ENCODE data around the gene NCKAP5.

Gene NCKAP5

DNA sequence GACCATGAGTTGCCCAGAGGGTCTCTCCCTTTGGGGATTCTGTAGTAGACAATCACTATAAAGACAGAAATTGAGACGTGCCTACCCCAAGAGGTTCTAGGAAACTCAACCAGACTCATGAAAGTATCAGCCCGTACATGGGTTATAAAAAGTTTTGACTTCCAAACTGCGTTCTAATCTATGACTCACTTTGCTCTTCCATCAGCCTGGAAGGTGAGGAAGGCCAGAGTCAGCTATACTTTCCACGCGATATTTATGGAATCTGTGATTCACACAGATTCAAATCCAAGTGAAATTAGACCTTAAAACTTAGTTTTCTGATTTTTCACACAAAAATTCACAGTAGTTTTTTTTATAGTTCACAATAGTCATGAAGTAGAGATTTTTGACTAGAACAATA, 890.6 kb downstream of the NCKAP5 start:
- no peak for DNase-seq

DNA sequence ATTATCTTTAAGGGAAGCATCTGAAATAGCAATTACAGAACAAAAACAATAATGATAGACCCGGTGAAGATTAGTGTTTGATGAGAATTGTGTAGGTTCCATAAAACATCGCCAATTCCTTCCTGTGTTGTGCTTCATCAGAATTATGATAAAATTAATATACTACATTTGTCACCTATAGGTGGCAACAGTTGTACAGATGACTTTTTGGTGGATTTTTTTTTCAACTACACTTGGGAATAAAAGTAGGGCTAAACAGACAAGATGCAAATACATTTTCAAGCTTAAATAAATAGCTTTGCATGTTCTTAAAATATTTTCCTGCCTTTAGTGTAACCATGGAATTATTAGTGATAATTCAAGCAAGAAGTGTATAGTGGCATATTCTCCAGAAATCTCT, 891.3 kb downstream of the NCKAP5 start:
- DNase-seq: no peak

DNA sequence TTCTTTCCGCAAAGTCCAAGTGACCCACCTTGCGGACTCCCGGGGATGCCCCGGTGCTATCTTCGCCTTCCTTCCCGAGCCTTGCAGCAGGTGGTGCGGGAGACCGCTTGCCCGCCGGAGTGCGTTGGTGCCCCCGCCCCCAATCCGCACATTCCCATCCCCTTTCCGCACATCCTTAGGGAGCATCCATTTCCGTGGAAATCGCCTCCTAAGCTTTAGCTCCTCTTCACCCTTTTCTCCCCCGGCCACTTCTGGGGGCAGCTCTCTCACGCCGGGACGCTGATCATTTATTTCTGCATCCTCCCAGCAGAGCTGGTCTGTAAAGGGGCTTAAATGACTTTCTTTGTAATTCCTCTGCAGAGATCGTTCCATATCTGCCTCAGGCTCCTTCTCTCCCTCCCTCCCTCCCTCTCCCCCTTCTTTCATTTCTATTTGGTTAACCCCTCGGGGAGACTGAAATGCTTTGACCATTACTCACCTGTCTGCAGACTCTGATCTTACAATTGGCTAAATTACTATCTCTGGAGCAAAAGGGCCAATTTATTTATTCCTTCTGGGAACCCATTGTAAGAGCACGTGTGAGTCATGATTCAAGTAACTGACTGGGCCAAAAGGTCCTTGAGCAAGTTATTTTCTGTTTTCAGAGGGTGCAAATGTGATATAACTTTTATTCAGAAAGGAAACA, 897.0 kb downstream of the NCKAP5 start:
- no peak for DNase-seq

DNA sequence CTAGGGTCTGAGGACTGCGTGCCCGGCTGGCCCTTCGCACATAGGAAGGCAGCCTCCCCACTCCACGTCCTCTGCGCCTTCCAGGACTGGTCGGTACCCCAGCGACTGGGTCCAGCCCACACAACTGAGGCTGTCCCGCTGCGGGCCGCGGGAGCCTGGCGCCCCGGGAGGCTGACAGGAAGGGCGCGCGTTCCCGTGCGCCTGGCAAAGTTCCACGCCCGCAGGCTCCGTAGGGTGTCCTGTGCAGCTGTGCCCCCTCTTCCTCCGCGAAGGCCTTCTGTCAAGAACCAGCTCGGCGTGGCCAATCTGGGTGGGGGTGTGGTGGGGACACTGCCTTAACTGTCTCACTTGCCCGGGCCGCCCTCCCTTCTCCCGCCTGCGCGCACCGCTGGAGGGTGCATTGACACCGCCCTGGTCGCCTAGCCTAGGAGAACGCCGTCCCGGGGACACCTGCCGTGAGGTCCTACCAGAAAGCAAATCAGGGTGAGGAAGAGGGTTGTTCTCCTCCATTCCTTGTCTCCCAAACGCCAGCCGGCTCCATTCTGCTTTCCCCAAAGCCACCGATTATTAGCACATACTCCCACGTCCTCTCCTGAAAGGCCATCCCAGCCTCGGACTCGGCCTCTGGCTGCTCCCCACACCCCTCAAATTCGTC, 897.6 kb downstream of the NCKAP5 start:
- DNase-seq: no peak

- DNase-seq: no peak
Measured at GRCh38 chr2:132669908-132670495, 898.3 kb downstream of the NCKAP5 start, which contains the start of gene LYPD1. TSS of gene LYPD1 (minus strand) at chr2:132670205. CDS start at chr2:132669932, 273 bp downstream.

DNA sequence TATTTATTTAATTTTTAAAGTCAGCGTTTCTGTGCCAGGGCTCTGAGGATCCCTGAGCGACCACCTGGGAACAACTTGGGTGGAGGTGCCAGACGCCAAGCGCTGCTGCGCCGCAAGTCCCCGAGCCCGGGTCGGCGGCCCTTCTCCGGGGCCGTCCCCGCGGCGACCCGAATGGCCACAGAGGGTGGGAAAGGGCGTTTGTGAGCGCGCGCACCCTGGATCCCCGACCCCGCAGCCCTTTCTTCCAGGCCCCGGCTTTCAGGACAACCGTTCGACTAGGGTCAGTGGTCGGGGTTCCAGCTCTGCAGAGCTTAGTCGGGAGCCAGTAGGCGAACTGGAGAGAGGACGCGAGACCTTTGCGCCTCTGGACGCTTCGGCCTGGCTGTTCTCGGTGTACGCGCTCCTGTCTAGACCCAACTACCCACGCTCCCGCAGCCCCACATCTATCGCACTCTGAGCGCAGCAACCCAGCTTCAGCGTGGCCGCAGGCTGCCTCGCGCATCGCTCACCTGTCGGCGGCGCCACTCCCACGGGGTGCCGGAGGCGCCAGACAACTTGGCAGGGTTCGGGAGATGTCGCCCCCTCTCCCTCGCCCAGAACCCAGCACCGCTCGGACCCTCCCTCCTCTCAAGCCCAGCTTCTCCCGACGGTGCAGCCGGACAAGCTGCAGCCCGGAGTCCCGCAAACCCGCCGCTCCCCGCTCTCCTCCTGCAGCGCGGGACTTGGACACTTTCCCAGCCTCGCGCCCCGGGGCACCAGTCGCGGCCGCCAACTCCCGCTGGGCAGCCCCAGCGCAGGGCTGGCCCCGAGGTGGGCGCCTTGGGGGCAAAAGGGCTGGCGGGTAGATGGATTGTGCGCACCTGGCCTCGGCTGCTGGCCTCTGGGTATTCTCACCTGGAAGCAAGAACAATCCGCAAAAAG, 899.0 kb downstream of the NCKAP5 start:
- no peak for DNase-seq

GRCh38 chr2:132668189-132668823, 900.0 kb downstream of the NCKAP5 start:
- no peak for DNase-seq

DNA sequence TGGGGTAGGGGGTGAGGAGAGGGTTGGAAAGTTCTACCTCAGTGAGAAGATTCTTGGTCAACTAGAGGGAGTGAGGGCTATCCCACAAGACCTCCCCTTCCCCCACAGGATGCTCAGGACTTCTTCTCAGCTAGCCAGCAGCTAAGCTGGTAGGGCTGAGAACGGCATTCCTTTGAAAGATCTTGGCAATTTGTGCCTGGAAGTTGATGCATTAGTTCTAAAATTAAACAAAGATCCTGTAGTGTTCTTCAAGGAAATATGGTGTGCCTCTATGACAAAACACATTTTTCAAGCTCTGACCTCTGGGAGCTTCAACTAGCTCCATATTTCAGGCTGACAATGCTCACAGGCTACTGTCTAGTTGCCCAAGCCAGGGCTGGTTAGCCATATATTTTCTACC, 900.6 kb downstream of the NCKAP5 start:
- no peak for DNase-seq

- DNase-seq: no peak
Measured at GRCh38 chr2:132665401-132666140, 902.7 kb downstream of the NCKAP5 start.

DNA sequence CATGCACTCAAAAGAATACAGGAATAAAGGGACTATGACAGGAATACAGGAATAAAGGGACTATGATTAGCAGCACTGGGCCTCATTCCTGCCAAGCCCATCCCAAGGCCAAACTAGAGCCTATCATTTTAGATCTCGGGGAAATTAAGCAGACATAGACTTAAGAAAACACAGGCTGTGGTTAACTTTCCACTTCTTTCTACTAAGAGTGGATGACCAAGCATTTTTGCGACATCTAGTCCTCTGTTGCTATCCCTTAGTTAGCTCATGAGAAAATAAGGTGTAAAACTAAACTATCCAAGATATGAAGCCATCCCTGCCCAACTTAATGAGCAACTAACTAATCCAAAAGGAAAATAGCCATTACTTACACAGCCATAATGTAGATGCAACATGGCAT, 904.2 kb downstream of the NCKAP5 start:
- no peak for DNase-seq

GRCh38 chr2:132662732-132663131, 905.5 kb downstream of the NCKAP5 start:
- no peak for DNase-seq

GRCh38 chr2:132659331-132659730, 908.9 kb downstream of the NCKAP5 start:
- DNase-seq: no peak

DNA sequence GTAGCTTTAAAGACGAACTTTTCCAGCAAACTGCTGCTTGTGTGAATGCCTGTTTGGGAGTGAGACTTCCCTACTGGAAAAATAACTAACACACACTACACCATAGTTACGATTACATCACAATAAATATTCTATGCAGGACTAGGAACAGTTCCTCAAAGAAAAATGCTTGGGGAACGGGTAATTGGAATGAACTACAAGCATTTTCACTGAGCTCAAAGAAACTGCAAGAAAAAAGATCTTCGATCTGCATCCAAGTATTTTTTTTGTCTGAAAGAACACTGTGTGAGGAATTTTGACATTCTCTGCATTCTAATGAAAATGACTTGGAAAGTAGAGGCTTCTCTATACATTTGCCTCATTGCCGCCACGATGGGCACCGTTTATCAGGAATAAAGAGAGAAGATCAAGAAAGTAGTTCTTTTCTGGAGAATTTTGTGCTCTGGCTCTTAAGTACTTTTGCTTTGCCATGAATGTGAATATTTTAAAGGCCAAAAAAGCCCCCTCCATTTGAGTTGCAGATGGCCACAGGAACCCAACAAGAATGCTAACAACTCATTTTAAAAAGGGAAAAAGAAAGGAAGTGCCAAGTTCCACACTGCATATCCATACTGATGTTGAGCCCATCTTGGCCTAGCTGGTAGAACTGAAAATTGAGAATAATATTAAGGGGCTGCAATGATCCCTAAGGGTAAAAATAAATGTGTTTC, 911.8 kb downstream of the NCKAP5 start:
- no peak for DNase-seq

GRCh38 chr2:132654968-132655367, 913.3 kb downstream of the NCKAP5 start:
- DNase-seq: no peak

DNA sequence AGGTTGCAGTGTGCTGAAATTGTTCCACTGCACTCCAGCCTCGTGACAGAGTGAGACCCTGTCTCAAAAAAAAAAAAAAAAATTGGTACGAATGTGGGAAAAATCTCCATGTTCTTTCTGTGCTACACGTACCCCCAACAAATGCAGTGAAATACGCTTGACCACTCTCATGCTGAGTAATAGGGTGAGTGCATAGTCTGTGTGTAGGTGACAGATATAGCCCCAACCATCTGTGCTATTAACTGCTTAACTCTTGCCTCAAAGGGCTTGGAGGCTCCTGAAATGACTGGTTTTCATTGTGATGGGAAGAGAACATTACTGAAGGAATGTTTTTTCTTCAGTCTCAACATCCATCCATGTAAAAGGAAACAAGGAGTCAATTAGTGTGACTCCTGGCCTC, 913.9 kb downstream of the NCKAP5 start:
- no peak for DNase-seq

DNA sequence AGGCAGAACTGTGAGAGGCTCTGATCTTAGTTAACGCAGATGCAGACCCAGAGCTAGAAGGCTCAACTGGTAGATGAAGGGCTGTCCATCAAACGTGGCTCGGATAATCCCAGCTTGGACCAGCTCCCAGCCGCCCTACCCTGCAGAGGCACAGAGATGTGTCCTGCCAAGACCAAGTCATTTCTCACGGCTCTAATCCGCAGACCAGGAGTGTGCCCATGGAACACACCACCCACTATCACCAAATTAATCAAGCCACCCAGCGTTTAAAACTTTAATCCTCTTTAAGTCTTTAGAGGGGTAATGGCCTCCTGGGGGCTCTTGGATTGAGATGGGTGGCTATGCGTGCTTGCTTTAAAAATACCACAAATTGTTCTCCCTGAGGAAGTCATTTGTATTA, 915.8 kb downstream of the NCKAP5 start:
- DNase-seq: no peak

DNA sequence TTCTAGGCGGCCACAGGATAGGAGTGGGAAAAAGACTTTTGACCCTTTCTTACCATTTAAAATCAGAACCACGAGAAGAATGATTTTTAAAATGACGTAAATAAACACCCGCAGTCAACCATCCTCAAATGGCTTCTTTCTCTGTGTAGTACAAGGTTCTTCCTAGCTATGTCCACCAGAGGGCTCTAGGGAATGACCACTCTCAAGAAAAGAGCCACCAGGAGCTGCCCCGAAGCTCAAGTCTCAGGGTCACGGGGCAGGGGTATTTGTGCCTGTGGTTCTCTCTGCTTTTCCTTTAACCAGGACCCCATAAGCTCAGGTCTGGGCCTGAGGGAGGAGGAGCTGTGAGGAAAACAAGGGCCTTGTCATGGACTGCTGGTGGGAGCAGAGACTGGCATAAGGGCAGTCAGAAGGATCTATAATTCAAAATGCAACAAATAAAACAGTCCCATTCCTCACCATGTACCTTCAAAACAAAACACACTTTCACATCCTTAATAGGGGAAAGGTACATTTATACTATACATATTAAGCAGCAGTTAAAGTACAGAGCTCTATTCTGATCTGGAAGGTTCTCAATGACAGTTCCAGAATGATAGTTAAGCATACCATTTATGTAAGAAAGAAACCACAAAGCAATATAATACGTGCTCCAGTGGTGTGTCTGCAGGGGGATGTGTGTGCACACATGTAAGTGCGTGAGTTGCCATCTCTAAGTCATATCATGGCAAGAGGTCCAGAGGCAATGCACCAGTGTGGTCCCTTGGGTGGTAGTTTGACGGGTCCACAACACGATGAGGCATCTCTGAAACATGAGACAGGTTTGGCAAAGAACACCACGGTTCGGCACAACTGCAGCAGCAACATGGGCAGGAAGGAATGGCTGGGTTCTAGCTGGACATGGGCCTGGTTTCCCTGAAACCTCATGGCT, 916.9 kb downstream of the NCKAP5 start:
- DNase-seq: no peak

GRCh38 chr2:132646540-132647108, 921.6 kb downstream of the NCKAP5 start:
- no peak for DNase-seq

- no peak for DNase-seq
Measured at GRCh38 chr2:132645722-132646539, 922.3 kb downstream of the NCKAP5 start.

Measured in activated naive CD4-positive, alpha-beta T cell treated with anti-CD3 and anti-CD28 coated beads, Interleukin-2, amount 50 U/mL, for 16 hours (primary cell).